Gastroesophageal sphincter (tissue), 3 donors: Measurements from ENCODE around the gene HIP1.
"Not testable (repeated sequence)": the region's sequence is repeated elsewhere in the genome, so short reads cannot be mapped to it uniquely, and the experiment has no call there.

Experiments
- CTCF ChIP-seq, 4 experiments: fragments of 200-600 bp in 2 of 4; fragments of 450-650 bp in 2 of 4; sonication (generic) in 1 of 4; IDR thresholded peaks; one replicate each; pipeline ENCODE4 v1.5.1; 2017 to 2019; ENCODE audit warnings: antibody characterized with exemption in 4 of 4, mild to moderate bottlenecking in 2 of 4, moderate library complexity in 2 of 4
- EP300 ChIP-seq: sonication (generic); formaldehyde crosslinking; IDR thresholded peaks from one replicate; pipeline ENCODE4 v1.6.1; 2017; ENCODE audit warnings: antibody characterized with exemption, mild to moderate bottlenecking

DNA sequence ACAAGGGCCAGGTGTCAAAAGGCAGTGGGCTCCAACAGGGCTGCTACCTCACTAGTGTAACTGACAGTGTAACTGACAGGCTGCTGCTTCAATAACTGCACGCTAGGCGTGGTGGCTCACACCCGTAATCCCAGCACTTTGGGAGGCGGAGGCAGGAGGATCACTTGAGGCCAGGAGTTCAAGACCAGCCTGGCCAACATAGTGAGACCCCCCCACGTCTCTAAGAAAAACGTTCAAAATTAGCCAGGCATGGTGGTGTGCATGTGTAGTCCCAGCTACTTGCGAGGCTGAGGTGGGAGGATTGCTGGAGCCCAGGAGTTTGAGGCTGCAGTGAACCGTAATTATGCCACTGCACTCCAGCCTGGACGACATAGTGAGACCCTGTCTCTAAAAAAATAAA is 16.8 kb downstream of the HIP1 start:
- TF ChIP-seq EP300; CTCF (IDR thresholded peaks at IDR 0.05): not testable (repeated sequence)
